ENCODE measurements around the gene NAPB. TPM values are rescaled to one million over a fixed set of nuclear protein-coding genes. Genes with fewer than 3 reads are reported as not detected.
A peak's percentile ranks its signal among the peaks of the same experiment; 100 is the strongest.

The NAPB gene
- total RNA-seq, 1 experiment from 2014 or later = 10.1 TPM

DNA sequence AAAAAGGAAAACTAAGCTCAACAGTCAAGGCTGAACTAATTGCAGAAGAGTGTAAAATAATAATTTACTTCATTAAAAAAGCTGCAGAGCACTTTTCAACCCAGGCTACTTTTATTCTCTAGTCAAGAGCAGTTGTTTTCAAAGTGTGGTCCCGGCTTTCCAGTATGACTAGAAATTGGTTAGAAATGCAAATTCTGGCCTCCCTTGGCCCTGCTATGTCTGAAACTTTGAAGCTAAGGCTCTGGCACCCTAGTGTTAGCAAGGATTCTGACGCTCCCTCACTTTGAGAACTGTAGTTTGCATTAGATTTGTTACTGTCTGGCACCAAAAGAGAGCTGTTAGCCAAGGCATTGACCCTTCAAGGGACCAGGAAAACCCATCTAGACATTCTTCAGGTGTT is 80.2 kb downstream of the NAPB start:
- Mint-ChIP-seq H3K27ac (ENCODE audit: unreplicated experiment) (no peak overlapping the region), H3K4me1 (ENCODE audit: low read depth, unreplicated experiment) (peaks cover 12% of the 10 kb centered on the region)

GRCh38 chr20:23340524-23340923 is 80.8 kb downstream of the NAPB start:
- H3K4me3 Mint-ChIP-seq (ENCODE audit: unreplicated experiment) = no peak overlapping the region
- Histone ChIP-seq H3K27me3 (replicated peaks; ENCODE audit: control insufficient read depth, insufficient read depth, low read length) (no peaks in the 10 kb centered on the region), H3K4me1 (peaks cover 8% of the 10 kb centered on the region; the same call in 1 of the 2 replicates), H3K4me3 (ENCODE audit: low read depth, low read length) (no peak overlapping the region), H3K36me3 (ENCODE audit: control insufficient read depth, insufficient read depth, low read length) (no peaks in the 10 kb centered on the region), H3K9me3 (no peaks in the 10 kb centered on the region)
- no peak overlapping the region for H3K27ac Mint-ChIP-seq (ENCODE audit: unreplicated experiment)
- peak; percentile 82 to 87 for TF ChIP-seq CTCF (IDR thresholded peaks at IDR 0.05; ENCODE audit: insufficient read depth in 1 of 2, low read depth in 1 of 2, low read length in 1 of 2, severe bottlenecking in 1 of 2, unreplicated experiment in 1 of 2)
- no TSS peak for BruUV-seq (replicated peaks)
- POLR2A ChIA-PET = interaction anchor here (1.0 to 1.3 kb wide), 2 partner anchors 10 to 290 kb away, joined by 3 read pairs; no protein-coding TSS in a partner anchor
- DNase-seq = peak; percentile 84 to 86
- no peaks in the 10 kb centered on the region for H3K27me3 Mint-ChIP-seq (ENCODE audit: insufficient read depth, unreplicated experiment)
- H3K9me3 Mint-ChIP-seq (ENCODE audit: unreplicated experiment) = no peaks in the 10 kb centered on the region
- H3K36me3 Mint-ChIP-seq (ENCODE audit: insufficient read depth, unreplicated experiment) = no peaks in the 10 kb centered on the region
- intact Hi-C loops (cut with micrococcal nuclease; ENCODE audit: unreplicated experiment) = loop anchor here (1.0 to 2.0 kb wide), 7 partner anchors 108 to 1001 kb away; no protein-coding TSS in a partner anchor
- H3K4me1 Mint-ChIP-seq (ENCODE audit: low read depth, unreplicated experiment) = peaks cover 12% of the 10 kb centered on the region
- CTCF ChIA-PET = interaction anchor here (0.6 to 3.8 kb wide), 26 partner anchors 9 to 1002 kb away, joined by 3 to 38 read pairs (median 4); partner anchors contain the start of gene NXT1

More for the DNA sequence above, 80.2 kb downstream of the NAPB start:
- Histone ChIP-seq H3K4me3 (ENCODE audit: low read depth, low read length) (no peak overlapping the region), H3K9me3 (no peaks in the 10 kb centered on the region), H3K27me3 (replicated peaks; ENCODE audit: control insufficient read depth, insufficient read depth, low read length) (no peaks in the 10 kb centered on the region), H3K4me1 (peaks cover 8% of the 10 kb centered on the region; the same call in 1 of the 2 replicates), H3K36me3 (ENCODE audit: control insufficient read depth, insufficient read depth, low read length) (no peaks in the 10 kb centered on the region)
- DNase-seq = no peak
- no peak for TF ChIP-seq CTCF (IDR thresholded peaks at IDR 0.05; ENCODE audit: insufficient read depth in 1 of 2, low read depth in 1 of 2, low read length in 1 of 2, severe bottlenecking in 1 of 2, unreplicated experiment in 1 of 2)
- BruUV-seq (replicated peaks) = no TSS peak
- intact Hi-C loops (cut with micrococcal nuclease; ENCODE audit: unreplicated experiment) = loop anchor here (2.0 kb wide), 1 partner anchor 378 kb away; no protein-coding TSS in a partner anchor
- Mint-ChIP-seq H3K36me3 (ENCODE audit: insufficient read depth, unreplicated experiment) (no peaks in the 10 kb centered on the region), H3K9me3 (ENCODE audit: unreplicated experiment) (no peaks in the 10 kb centered on the region), H3K4me3 (ENCODE audit: unreplicated experiment) (no peak overlapping the region), H3K27me3 (ENCODE audit: insufficient read depth, unreplicated experiment) (no peaks in the 10 kb centered on the region)
- CTCF ChIA-PET = interaction anchor here (0.6 to 3.8 kb wide), 24 partner anchors 9 to 1003 kb away, joined by 3 to 38 read pairs (median 4); partner anchors contain the start of gene NXT1
- POLR2A ChIA-PET = interaction anchor here (0.7 to 1.0 kb wide), 2 partner anchors 9 to 290 kb away, joined by 3 read pairs; no protein-coding TSS in a partner anchor

- Mint-ChIP-seq H3K4me1 (ENCODE audit: low read depth, unreplicated experiment) (peaks cover 12% of the 10 kb centered on the region), H3K4me3 (ENCODE audit: unreplicated experiment) (no peak overlapping the region), H3K36me3 (ENCODE audit: insufficient read depth, unreplicated experiment) (no peaks in the 10 kb centered on the region), H3K9me3 (ENCODE audit: unreplicated experiment) (no peaks in the 10 kb centered on the region), H3K27ac (ENCODE audit: unreplicated experiment) (no peak overlapping the region), H3K27me3 (ENCODE audit: insufficient read depth, unreplicated experiment) (no peaks in the 10 kb centered on the region)
- H3K9me3 ChIP-seq = no peaks in the 10 kb centered on the region
- no peaks in the 10 kb centered on the region for H3K27me3 ChIP-seq (replicated peaks; ENCODE audit: control insufficient read depth, insufficient read depth, low read length)
- TF ChIP-seq CTCF (IDR thresholded peaks at IDR 0.05; ENCODE audit: insufficient read depth in 1 of 2, low read depth in 1 of 2, low read length in 1 of 2, severe bottlenecking in 1 of 2, unreplicated experiment in 1 of 2) = no peak
- H3K4me1 ChIP-seq = peaks cover 8% of the 10 kb centered on the region; the same call in 1 of the 2 replicates
- no TSS peak for BruUV-seq (replicated peaks)
- ChIA-PET POLR2A (interaction anchor here (1.0 to 1.3 kb wide), 2 partner anchors 10 to 289 kb away, joined by 3 read pairs; no protein-coding TSS in a partner anchor), CTCF (interaction anchor here (0.6 to 3.8 kb wide), 19 partner anchors 10 to 1002 kb away, joined by 3 to 38 read pairs (median 4); partner anchors contain the start of gene NXT1)
- no peaks in the 10 kb centered on the region for H3K36me3 ChIP-seq (ENCODE audit: control insufficient read depth, insufficient read depth, low read length)
- intact Hi-C loops (cut with micrococcal nuclease; ENCODE audit: unreplicated experiment) = loop anchor here (1.0 to 2.0 kb wide), 7 partner anchors 108 to 1001 kb away; no protein-coding TSS in a partner anchor
- H3K4me3 ChIP-seq (ENCODE audit: low read depth, low read length) = no peak overlapping the region
- DNase-seq = no peak
These were observed 81.3 kb downstream of the NAPB start for GRCh38 chr20:23339986-23340385.
